Measurements from ENCODE around the gene ZNF609. TPM values are rescaled to one million over a fixed set of nuclear protein-coding genes. Genes with fewer than 3 reads are reported as not detected.

The ZNF609 gene
- polyA plus RNA-seq, 1 donor (not counting 4 experiments of a cell fraction or from before 2014, with no cell fraction given): 16.9 TPM

DNA sequence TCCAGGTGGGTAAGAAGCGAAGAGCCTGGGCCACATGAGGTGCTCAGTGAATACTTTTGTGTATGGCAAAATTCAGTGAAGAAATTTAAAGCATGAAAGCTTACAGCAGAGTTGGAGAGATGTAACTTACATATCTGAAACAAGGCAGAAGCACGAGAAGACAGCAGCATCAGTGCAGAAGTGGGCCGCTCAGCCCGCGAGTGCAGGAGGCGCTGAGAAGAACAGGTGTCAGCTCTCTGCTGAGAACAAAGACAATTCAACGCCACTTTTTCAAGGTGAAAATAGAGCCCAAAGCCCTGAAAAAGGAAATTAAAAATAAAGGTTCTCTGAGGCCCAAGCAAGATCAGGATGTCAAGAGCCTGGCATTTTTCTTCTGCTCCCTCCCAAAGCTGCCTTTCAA, 256.8 kb downstream of the ZNF609 start:
- dilution Hi-C loops (cut with MboI; ENCODE audit: extremely low pct_ligation_motif_present, low sequenced_read_pairs): no loop called here
- H3K4me2 ChIP-seq (ENCODE audit: control insufficient read depth, extremely low read depth, insufficient read depth, low read depth, low read length): no peak overlapping the region
- FAIRE-seq (no peak), DNase-seq (ENCODE audit: low read depth, low spot score) (no peak)
- no peaks in the 10 kb centered on the region for H3K79me2 ChIP-seq (ENCODE audit: control insufficient read depth, insufficient read depth, low read length)
- no peaks in the 10 kb centered on the region for H3K27me3 ChIP-seq (ENCODE audit: control insufficient read depth, extremely low read depth, insufficient read depth, low read length)
- no peaks in the 10 kb centered on the region for H3K9me1 ChIP-seq (ENCODE audit: control insufficient read depth, extremely low read depth, insufficient read depth, low read length)
- H3K9ac ChIP-seq (ENCODE audit: control insufficient read depth, extremely low read depth, insufficient read depth, low read length): no peak overlapping the region
- no peaks in the 10 kb centered on the region for H4K20me1 ChIP-seq (ENCODE audit: control insufficient read depth, extremely low read depth, insufficient read depth, low read length)
- H2AFZ ChIP-seq (ENCODE audit: control insufficient read depth, low read length): no peak overlapping the region
- H3K9me3 ChIP-seq (ENCODE audit: control insufficient read depth, low read depth, low read length): no peaks in the 10 kb centered on the region
- H3K36me3 ChIP-seq (ENCODE audit: control insufficient read depth in 2 of 2, extremely low read depth in 1 of 2, insufficient read depth in 2 of 2, low read length in 2 of 2): no peaks in the 10 kb centered on the region
- no peak overlapping the region for H3K4me3 ChIP-seq (ENCODE audit: control insufficient read depth in 2 of 3, extremely low read depth in 1 of 3, insufficient read depth in 2 of 3, low read depth in 1 of 3, low read length in 3 of 3)
- TF ChIP-seq, protein P1, sequence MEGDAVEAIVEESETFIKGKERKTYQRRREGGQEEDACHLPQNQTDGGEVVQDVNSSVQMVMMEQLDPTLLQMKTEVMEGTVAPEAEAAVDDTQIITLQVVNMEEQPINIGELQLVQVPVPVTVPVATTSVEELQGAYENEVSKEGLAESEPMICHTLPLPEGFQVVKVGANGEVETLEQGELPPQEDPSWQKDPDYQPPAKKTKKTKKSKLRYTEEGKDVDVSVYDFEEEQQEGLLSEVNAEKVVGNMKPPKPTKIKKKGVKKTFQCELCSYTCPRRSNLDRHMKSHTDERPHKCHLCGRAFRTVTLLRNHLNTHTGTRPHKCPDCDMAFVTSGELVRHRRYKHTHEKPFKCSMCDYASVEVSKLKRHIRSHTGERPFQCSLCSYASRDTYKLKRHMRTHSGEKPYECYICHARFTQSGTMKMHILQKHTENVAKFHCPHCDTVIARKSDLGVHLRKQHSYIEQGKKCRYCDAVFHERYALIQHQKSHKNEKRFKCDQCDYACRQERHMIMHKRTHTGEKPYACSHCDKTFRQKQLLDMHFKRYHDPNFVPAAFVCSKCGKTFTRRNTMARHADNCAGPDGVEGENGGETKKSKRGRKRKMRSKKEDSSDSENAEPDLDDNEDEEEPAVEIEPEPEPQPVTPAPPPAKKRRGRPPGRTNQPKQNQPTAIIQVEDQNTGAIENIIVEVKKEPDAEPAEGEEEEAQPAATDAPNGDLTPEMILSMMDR (optimal IDR thresholded peaks at IDR 0.05 in 1 of 3, IDR thresholded peaks at IDR 0.05 in 1 of 3, conservative IDR thresholded peaks at IDR 0.05 in 1 of 3; ENCODE audit: extremely low read depth in 1 of 3, insufficient read depth in 2 of 3, low read length in 3 of 3): no peak
- TF ChIP-seq EZH2 (IDR thresholded peaks at IDR 0.05; ENCODE audit: low read length): no peak
- H3K27ac ChIP-seq (ENCODE audit: control insufficient read depth, insufficient read depth, low read length): no peak overlapping the region
- no peaks in the 10 kb centered on the region for H3K4me1 ChIP-seq (ENCODE audit: control insufficient read depth, extremely low read depth, insufficient read depth, low read length)

GRCh38 chr15:64717735-64718495, 257.5 kb downstream of the ZNF609 start:
- Histone ChIP-seq H3K4me2 (ENCODE audit: control insufficient read depth, extremely low read depth, insufficient read depth, low read depth, low read length) (no peak overlapping the region), H3K9me3 (ENCODE audit: control insufficient read depth, low read depth, low read length) (no peaks in the 10 kb centered on the region), H2AFZ (ENCODE audit: control insufficient read depth, low read length) (no peak overlapping the region), H3K27me3 (ENCODE audit: control insufficient read depth, extremely low read depth, insufficient read depth, low read length) (no peaks in the 10 kb centered on the region), H3K27ac (ENCODE audit: control insufficient read depth, insufficient read depth, low read length) (no peak overlapping the region), H3K79me2 (ENCODE audit: control insufficient read depth, insufficient read depth, low read length) (no peaks in the 10 kb centered on the region), H3K36me3 (ENCODE audit: control insufficient read depth in 2 of 2, extremely low read depth in 1 of 2, insufficient read depth in 2 of 2, low read length in 2 of 2) (no peaks in the 10 kb centered on the region), H3K4me1 (ENCODE audit: control insufficient read depth, extremely low read depth, insufficient read depth, low read length) (no peaks in the 10 kb centered on the region), H3K9me1 (ENCODE audit: control insufficient read depth, extremely low read depth, insufficient read depth, low read length) (no peaks in the 10 kb centered on the region), H3K9ac (ENCODE audit: control insufficient read depth, extremely low read depth, insufficient read depth, low read length) (no peak overlapping the region), H3K4me3 (ENCODE audit: control insufficient read depth in 2 of 3, extremely low read depth in 1 of 3, insufficient read depth in 2 of 3, low read depth in 1 of 3, low read length in 3 of 3) (no peak overlapping the region), H4K20me1 (ENCODE audit: control insufficient read depth, extremely low read depth, insufficient read depth, low read length) (no peaks in the 10 kb centered on the region)
- DNase-seq (ENCODE audit: low read depth, low spot score) (no peak), FAIRE-seq (no peak)
- no peak for TF ChIP-seq EZH2 (IDR thresholded peaks at IDR 0.05; ENCODE audit: low read length)
- TF ChIP-seq, protein P1 (optimal IDR thresholded peaks at IDR 0.05 in 1 of 3, IDR thresholded peaks at IDR 0.05 in 1 of 3, conservative IDR thresholded peaks at IDR 0.05 in 1 of 3; ENCODE audit: extremely low read depth in 1 of 3, insufficient read depth in 2 of 3, low read length in 3 of 3): no peak
- dilution Hi-C loops (cut with MboI; ENCODE audit: extremely low pct_ligation_motif_present, low sequenced_read_pairs): no loop called here
